Superior temporal gyrus (tissue), 1 donor: Measurements from ENCODE around the gene CGB3.

ENCODE experiments used
- DNase-seq: peaks from one replicate; pipeline ENCODE4 v3.0.0-alpha.2; 2016; ENCODE audit errors: extremely low spot score

The CGB3 gene

DNA sequence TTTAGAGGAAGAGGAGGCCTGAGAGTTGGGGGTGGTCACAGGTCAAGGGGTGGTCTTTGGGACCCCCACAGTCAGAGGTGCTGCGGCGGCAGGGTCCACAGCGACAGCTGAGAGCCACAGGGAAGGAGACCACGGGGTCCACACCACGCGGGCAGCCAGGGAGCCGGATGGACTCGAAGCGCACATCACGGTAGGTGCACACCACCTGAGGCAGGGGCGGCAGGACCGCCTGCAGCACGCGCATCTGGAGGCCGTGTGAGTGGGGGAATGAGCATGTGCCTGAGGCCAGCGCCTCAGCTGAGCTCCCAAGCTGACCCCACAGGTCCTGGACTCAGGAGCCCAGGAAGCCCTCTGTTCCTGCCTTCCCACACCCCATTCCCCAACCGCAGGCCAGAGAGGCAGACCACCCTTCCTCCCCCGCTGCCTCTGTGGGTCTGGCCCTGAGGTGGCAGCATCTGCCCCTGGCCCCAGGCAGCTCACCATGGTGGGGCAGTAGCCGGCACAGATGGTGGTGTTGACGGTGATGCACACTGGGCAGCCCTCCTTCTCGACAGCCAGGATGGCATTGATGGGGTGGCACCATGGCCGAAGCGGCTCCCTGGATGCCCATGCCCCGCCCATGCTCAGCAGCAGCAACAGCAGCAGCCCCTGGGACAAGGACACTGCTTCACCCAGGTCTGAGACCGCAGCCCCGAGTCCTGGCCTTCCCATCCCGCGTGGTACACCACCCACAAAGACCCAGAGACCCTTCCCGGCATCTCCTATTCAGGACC, 7.9 kb downstream of the CGB3 start:
- no peak for DNase-seq

DNA sequence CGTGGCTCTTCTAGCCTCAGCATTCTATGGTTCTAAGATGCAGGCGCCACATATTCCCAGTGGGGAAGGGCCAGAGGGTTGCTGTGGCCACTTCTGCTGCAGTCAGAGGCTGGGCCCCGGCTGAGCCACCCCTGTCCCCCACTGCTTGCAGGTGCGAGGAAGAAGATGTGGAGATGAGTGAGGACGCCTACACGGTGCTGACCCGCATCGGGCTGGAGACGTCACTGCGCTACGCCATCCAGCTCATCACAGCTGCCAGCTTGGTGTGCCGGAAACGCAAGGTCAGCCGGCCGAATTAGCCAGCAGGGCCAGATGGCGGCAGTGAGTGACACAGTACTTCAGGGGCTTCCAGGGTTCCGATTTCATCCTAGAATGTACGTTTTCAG, 9.3 kb downstream of the CGB3 start:
- no peak for DNase-seq

DNA sequence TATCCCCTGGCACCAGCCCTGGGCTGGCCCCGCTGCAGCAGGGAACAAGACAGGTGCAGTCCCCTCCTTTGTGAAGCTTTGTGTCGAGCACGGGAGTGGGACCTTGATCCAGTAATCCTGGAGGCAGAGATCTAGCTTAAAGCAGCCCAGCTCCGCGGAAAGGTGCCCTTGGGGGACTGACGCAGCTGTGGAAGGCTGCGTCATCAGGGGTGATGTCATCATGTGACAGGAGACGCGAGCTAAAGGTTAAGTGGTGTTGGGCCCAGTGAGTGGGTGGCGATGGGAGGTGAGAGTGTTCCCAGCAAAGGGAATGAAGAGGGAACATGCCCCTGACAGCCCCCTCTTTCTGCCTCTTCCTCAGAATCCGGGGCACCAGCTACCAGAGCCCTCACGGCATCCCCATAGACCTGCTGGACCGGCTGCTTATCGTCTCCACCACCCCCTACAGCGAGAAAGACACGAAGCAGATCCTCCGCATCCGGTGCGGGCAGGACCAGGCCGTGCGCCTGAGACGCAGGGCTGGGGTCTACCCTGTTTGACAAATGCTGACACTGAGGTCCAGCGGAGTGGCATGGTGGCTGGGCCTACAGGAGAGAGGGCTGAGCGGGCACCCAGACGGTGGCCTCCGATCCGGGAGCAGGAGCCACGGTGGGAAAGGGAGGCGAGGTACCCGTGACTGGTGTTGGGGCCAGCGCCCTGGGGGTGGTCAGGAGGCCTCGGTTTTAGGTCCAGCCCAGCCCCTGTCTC, 9.8 kb downstream of the CGB3 start:
- no peak for DNase-seq

GRCh38 chr19:49011194-49011593, 12.9 kb downstream of the CGB3 start:
- DNase-seq = no peak

GRCh38 chr19:49010453-49010852, 13.7 kb downstream of the CGB3 start:
- DNase-seq = no peak

DNA sequence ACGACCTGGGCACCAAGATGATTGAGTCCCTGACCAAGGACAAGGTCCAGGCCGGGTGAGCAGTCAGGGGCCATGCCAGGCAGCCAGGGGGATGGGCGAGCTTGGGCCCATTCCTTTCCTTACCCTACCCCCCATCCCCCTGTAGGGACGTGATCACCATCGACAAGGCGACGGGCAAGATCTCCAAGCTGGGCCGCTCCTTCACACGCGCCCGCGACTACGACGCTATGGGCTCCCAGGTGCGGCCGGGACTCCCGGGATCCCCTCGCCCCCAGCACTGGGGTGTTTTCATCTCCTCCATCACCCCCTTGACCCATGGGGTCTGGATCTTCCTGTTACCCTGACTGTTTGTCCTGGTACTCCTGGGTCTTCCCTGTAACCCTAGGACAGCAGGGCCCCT, 14.3 kb downstream of the CGB3 start:
- no peak for DNase-seq

- DNase-seq = no peak
Observed at GRCh38 chr19:49006905-49007304, 17.2 kb downstream of the CGB3 start.

- no peak for DNase-seq
Observed at GRCh38 chr19:49004964-49005614, 19.0 kb downstream of the CGB3 start.

- DNase-seq = no peak
Observed at GRCh38 chr19:49004133-49004532, 20.0 kb downstream of the CGB3 start.

GRCh38 chr19:48999481-49000325, 24.4 kb downstream of the CGB3 start:
- DNase-seq = peak; percentile 22

GRCh38 chr19:48997972-48998371, 26.2 kb downstream of the CGB3 start:
- no peak for DNase-seq

GRCh38 chr19:48994035-48994386, 30.1 kb downstream of the CGB3 start:
- DNase-seq = peak; percentile 12

GRCh38 chr19:48993175-48994034, 30.7 kb downstream of the CGB3 start, which contains the start of the genes GYS1 and RUVBL2:
TSS of gene GYS1 (minus strand) at chr19:48993309. CDS start at chr19:48993112, 197 bp downstream.
TSS of gene RUVBL2 (plus strand) at chr19:48993887. CDS start at chr19:48993912, 25 bp downstream.
- DNase-seq = peak; percentile 100

- DNase-seq = peak; percentile 25
Observed at GRCh38 chr19:48992581-48993174, 31.5 kb downstream of the CGB3 start.

GRCh38 chr19:48991873-48992580, 32.1 kb downstream of the CGB3 start:
- DNase-seq = peak; percentile 15

- DNase-seq = no peak
Observed at GRCh38 chr19:48991011-48991609, 33.0 kb downstream of the CGB3 start.

- DNase-seq = no peak
Observed at GRCh38 chr19:48990400-48990799, 33.7 kb downstream of the CGB3 start.

GRCh38 chr19:48989701-48990291, 34.3 kb downstream of the CGB3 start:
- no peak for DNase-seq

- DNase-seq = no peak
Observed at GRCh38 chr19:48988860-48989259, 35.3 kb downstream of the CGB3 start.
